ENCODE measurements around the gene SUCLG1. TPM values are rescaled to one million over a fixed set of nuclear protein-coding genes. Genes with fewer than 3 reads are reported as not detected.

The SUCLG1 gene
- total and polyA plus RNA-seq, 2 of the 8 experiments (the other 6 are each of a cell fraction or from before 2014, with no cell fraction given) = 19.9 to 40.0 TPM

GRCh38 chr2:84459018-84459943, at the start of gene SUCLG1 (continued):
- TF ChIP-seq, protein P1, sequence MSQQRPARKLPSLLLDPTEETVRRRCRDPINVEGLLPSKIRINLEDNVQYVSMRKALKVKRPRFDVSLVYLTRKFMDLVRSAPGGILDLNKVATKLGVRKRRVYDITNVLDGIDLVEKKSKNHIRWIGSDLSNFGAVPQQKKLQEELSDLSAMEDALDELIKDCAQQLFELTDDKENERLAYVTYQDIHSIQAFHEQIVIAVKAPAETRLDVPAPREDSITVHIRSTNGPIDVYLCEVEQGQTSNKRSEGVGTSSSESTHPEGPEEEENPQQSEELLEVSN (IDR thresholded peaks at IDR 0.05) = peak; percentile 98
- TF ChIP-seq MAX (IDR thresholded peaks at IDR 0.05) = peak; percentile 93
- TF ChIP-seq JUND (IDR thresholded peaks at IDR 0.05; ENCODE audit: low read length) = no peak
- 0 out of 2 replicates have a peak, but pooled peaks have one; percentile 4 for TF ChIP-seq TCF12 (IDR thresholded peaks at IDR 0.05; ENCODE audit: low read depth, low read length)
- no peak for TF ChIP-seq EP300 (IDR thresholded peaks at IDR 0.05; ENCODE audit: borderline replicate concordance in 1 of 2, low read depth in 2 of 2, low read length in 2 of 2)
- TF ChIP-seq SIX5 (IDR thresholded peaks at IDR 0.05; ENCODE audit: low read depth, low read length) = peak; percentile 51
- peak; percentile 71 for TF ChIP-seq ASH2L (IDR thresholded peaks at IDR 0.05; ENCODE audit: low read length)
- TF ChIP-seq HDAC6 (IDR thresholded peaks at IDR 0.05; ENCODE audit: low read depth, low read length) = no peak
- peak; percentile 46; the same call in 1 of the 2 replicates for TF ChIP-seq PHF8 (conservative IDR thresholded peaks at IDR 0.05; ENCODE audit: low read depth, low read length)
- TF ChIP-seq CTBP2 (IDR thresholded peaks at IDR 0.05; ENCODE audit: borderline replicate concordance, insufficient read depth, insufficient read length, low read length) = no peak
- peak; percentile 79 for TF ChIP-seq KDM4A (IDR thresholded peaks at IDR 0.05; ENCODE audit: low read depth, low read length, severe bottlenecking)
- no peak for TF ChIP-seq SRF (IDR thresholded peaks at IDR 0.05; ENCODE audit: low read depth, low read length)
- peak in 1 of 2 experiments; percentile 70; a peak in 1 of 4 replicates for TF ChIP-seq HDAC2 (IDR thresholded peaks at IDR 0.05; ENCODE audit: borderline replicate concordance in 1 of 2, low read depth in 2 of 2, low read length in 2 of 2)
- peak; percentile 57; the same call in 1 of the 2 replicates for TF ChIP-seq BRCA1 (IDR thresholded peaks at IDR 0.05; ENCODE audit: low read depth, low read length)
- peak in 1 of 2 experiments; percentile 85; a peak in 3 of 4 replicates for TF ChIP-seq SIN3A (conservative IDR thresholded peaks at IDR 0.05 in 1 of 2, IDR thresholded peaks at IDR 0.05 in 1 of 2; ENCODE audit: low read depth in 1 of 2, low read length in 2 of 2)
- peak; percentile 90 for TF ChIP-seq CHD2 (IDR thresholded peaks at IDR 0.05; ENCODE audit: low read length)
- TF ChIP-seq SUZ12 (IDR thresholded peaks at IDR 0.05; ENCODE audit: low read length) = no peak
- TF ChIP-seq RBBP5 (IDR thresholded peaks at IDR 0.05; ENCODE audit: borderline replicate concordance, low read depth, low read length) = no peak
- no peak for TF ChIP-seq RXRA (IDR thresholded peaks at IDR 0.05; ENCODE audit: insufficient read depth, low read depth, low read length)
- TF ChIP-seq TEAD4 (IDR thresholded peaks at IDR 0.05; ENCODE audit: low read depth, low read length) = no peak
- TF ChIP-seq NANOG (IDR thresholded peaks at IDR 0.05; ENCODE audit: insufficient read depth, low read depth, low read length, poor library complexity, severe bottlenecking) = no peak

Data from H1 (cell line).